ENCODE data around the gene IQGAP3.

Gene IQGAP3

DNA sequence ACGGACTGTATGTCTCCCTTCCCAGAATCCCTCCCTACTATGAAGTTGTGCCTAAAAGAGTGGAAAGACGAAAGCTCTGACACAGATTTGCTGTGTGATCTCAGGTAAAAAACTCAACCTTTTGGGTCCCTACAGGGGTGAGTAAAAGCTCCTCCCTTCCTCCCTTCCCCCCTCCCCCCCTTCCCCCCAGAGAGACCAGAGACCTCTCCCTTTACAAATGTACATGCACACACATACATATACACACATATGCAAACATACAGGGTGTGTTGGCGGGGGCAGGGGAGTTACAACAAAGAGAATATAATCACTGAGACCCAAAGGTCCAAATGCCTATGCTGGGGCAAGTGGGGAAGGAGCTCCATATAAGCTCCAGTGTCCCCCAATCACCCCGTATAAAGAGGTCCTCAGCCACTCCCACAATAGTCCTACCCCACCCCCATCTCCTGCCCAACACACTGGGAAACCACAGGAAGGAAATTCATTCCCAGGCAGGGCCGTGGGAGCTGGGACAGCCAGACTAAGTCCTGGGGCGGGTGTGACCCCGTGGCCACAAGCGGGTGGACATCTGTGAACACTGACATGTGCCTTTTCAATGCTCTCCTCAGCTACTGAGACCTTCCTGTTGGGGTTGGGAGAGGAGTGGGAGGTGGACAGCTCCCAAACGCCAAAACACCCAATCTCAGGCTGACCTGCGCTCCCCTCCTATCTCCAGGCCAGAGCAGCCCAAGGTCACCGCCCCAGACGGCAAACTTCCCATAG lies 73.8 kb downstream of the IQGAP3 start:
- no peak for DNase-seq
- H3K27me3 ChIP-seq (replicated peaks), result no peaks in the 10 kb centered on the region
- TF ChIP-seq, protein P1, sequence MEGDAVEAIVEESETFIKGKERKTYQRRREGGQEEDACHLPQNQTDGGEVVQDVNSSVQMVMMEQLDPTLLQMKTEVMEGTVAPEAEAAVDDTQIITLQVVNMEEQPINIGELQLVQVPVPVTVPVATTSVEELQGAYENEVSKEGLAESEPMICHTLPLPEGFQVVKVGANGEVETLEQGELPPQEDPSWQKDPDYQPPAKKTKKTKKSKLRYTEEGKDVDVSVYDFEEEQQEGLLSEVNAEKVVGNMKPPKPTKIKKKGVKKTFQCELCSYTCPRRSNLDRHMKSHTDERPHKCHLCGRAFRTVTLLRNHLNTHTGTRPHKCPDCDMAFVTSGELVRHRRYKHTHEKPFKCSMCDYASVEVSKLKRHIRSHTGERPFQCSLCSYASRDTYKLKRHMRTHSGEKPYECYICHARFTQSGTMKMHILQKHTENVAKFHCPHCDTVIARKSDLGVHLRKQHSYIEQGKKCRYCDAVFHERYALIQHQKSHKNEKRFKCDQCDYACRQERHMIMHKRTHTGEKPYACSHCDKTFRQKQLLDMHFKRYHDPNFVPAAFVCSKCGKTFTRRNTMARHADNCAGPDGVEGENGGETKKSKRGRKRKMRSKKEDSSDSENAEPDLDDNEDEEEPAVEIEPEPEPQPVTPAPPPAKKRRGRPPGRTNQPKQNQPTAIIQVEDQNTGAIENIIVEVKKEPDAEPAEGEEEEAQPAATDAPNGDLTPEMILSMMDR (IDR thresholded peaks at IDR 0.05; ENCODE audit: low read depth, low read length, missing control alignments), result no peak

DNA sequence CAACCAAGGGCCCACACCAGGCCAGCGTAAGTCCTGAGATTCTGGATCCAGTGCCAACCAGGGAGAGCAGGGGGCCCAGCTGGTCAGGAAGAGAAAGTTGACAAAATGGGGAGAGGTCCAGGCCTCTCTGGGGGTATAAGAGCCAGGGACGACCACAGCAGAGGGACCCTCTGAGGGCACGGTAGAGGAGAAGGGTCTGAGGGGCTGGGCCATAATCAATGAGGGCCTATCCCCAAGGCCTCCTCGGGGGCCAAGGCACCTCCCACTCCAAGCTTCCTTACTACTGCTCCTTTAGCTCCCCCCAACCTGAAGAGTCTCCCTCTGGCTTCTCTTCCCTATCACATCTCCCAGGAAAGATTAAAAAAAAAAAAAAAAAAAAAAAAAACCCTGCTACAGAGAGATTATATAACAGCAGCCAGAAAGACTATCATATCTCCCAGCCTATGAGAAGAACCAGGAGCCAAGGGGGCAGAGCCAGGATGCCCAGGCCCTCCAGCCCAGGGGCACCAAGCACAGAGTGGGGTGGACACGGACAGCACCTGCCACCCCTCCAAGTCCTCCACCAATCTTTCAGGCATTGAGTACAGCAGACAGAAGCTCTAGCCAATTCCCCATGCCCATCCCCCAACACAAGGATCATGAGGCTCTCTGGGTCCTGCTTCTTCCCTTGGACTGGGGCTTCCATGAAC lies 74.5 kb downstream of the IQGAP3 start:
- no peak for DNase-seq
- in situ Hi-C loops (cut with HindIII; ENCODE audit: low pct_ligation_motif_present, low sequenced_read_pairs), result no loop called here
- TF ChIP-seq, protein P1 (IDR thresholded peaks at IDR 0.05; ENCODE audit: low read depth, low read length, missing control alignments), result no peak
- H3K36me3 ChIP-seq (replicated peaks), result peaks cover 5% of the 10 kb centered on the region
- no peak overlapping the region for H3K27ac ChIP-seq
- H3K4me3 ChIP-seq (ENCODE audit: low read depth, low read length), result peak overlapping the region; percentile 95
- no peaks in the 10 kb centered on the region for H3K27me3 ChIP-seq (replicated peaks)

More for the DNA sequence above, 73.8 kb downstream of the IQGAP3 start:
- peaks cover 5% of the 10 kb centered on the region for H3K36me3 ChIP-seq (replicated peaks)
- peak overlapping the region; percentile 47 for H3K27ac ChIP-seq
- peak overlapping the region; percentile 95 for H3K4me3 ChIP-seq (ENCODE audit: low read depth, low read length)
- in situ Hi-C loops (cut with HindIII; ENCODE audit: low pct_ligation_motif_present, low sequenced_read_pairs), result no loop called here

GRCh38 chr1:156497078-156497742 lies 75.2 kb downstream of the IQGAP3 start:
- no peaks in the 10 kb centered on the region for H3K27me3 ChIP-seq (replicated peaks)
- H3K27ac ChIP-seq, result no peak overlapping the region
- peaks cover 5% of the 10 kb centered on the region for H3K36me3 ChIP-seq (replicated peaks)
- no peak for DNase-seq
- TF ChIP-seq, protein P1 (IDR thresholded peaks at IDR 0.05; ENCODE audit: low read depth, low read length, missing control alignments), result no peak
- in situ Hi-C loops (cut with HindIII; ENCODE audit: low pct_ligation_motif_present, low sequenced_read_pairs), result no loop called here
- peak overlapping the region; percentile 5 for H3K4me3 ChIP-seq (ENCODE audit: low read depth, low read length)

DNA sequence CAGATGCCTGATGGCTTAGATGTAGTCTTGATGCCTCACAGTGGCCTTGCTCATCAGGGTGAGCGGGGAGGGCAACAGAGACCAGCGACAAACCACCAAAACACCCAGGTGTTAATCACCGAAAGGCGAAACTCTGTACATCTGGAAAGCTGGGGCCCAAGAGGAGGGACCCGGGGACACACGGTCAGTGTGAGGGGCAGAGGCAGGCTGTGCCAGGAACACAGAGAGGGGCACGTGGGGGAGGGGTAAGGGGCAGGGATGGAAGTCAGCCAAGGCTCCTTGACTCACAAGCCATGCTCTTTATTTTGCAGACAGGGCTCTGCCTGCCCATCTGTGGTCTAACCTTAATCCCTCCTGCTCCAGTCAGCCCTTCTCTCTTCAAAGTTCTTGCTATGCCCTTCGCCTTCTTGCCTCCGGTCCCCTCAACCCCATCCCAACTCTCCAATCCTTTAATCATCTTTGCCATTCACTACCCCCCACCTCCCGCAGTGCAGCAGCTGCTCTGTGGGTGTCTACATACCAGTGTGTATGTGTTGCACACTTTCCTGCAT lies 76.1 kb downstream of the IQGAP3 start:
- peaks cover 5% of the 10 kb centered on the region for H3K36me3 ChIP-seq (replicated peaks)
- no peaks in the 10 kb centered on the region for H3K27me3 ChIP-seq (replicated peaks)
- TF ChIP-seq, protein P1 (IDR thresholded peaks at IDR 0.05; ENCODE audit: low read depth, low read length, missing control alignments), result no peak
- in situ Hi-C loops (cut with HindIII; ENCODE audit: low pct_ligation_motif_present, low sequenced_read_pairs), result no loop called here
- H3K4me3 ChIP-seq (ENCODE audit: low read depth, low read length), result peak overlapping the region; percentile 9
- no peak for DNase-seq
- H3K27ac ChIP-seq, result no peak overlapping the region

DNA sequence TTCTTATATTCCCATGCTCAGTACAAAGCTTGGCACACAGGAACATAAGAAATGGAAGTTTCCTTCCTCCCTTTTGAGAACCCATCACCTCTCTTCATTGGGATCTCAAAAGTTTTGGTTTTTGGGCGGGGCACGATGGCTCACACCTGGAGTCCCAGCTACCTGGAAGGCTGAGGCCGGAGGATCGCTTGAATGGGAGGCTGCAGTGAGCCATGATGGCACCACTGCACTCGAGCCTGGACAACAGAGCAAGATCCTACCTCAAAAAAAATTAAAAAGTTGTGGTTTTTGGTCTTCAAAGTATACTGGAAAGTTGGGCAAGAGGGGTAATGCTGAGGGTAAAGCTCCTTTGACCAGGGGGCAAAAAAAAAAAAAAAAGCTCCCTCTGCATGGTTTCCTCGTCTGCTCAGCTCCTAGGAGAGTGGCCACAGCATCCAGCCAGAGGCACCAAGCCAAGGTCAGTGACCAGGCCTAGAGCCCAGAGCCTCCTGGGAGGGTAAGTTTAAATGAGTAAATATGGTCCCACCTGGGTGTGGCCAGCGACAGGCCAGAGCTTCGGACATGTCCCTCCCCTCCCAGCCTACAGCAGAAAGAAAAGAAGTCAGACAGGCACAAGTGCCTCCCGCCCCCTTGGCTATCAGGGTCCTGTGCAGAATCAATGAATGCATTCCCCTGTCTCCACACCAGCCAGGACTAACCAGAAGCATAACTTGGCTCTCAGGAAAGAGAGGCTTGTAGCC lies 76.8 kb downstream of the IQGAP3 start:
- H3K4me3 ChIP-seq (ENCODE audit: low read depth, low read length), result no peak overlapping the region
- TF ChIP-seq, protein P1 (IDR thresholded peaks at IDR 0.05; ENCODE audit: low read depth, low read length, missing control alignments), result no peak
- in situ Hi-C loops (cut with HindIII; ENCODE audit: low pct_ligation_motif_present, low sequenced_read_pairs), result no loop called here
- peaks cover 5% of the 10 kb centered on the region for H3K36me3 ChIP-seq (replicated peaks)
- DNase-seq, result no peak
- H3K27me3 ChIP-seq (replicated peaks), result no peaks in the 10 kb centered on the region
- H3K27ac ChIP-seq, result no peak overlapping the region

Measured in brain microvascular endothelial cell (primary cell).